ENCODE measurements around the gene FANCG. TPM values are rescaled to one million over a fixed set of nuclear protein-coding genes. Genes with fewer than 3 reads are reported as not detected.

FANCG gene
- total RNA-seq, 1 donor from 2014 or later, result 68.7 TPM

DNA sequence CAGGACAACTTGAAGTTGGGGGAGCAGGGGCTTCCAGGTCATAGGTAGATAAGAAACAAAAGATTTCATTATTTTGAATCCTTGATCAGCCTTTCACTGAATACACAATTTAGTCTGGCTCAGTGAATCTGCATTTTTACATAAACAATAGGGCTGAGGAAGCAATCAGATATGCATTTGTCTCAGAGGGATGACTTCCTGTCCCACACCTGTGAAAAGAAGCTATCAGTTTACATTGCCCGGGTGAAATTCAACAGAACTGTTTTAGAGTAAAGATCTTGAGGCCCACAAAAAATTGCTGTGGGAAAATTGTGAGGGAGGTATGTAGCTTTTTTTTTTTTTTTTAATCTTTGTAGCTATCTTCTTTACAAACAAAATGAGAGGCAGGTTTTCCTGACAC lies 51.9 kb downstream of the FANCG start:
- H3K27ac Mint-ChIP-seq, result no peak overlapping the region
- peaks cover 24% of the 10 kb centered on the region for H3K36me3 Mint-ChIP-seq (ENCODE audit: insufficient read depth)
- H3K27me3 Mint-ChIP-seq, result no peaks in the 10 kb centered on the region
- DNase-seq (ENCODE audit: low spot score, unreplicated experiment), result no peak
- peaks cover 3% of the 10 kb centered on the region for H3K9me3 Mint-ChIP-seq (ENCODE audit: low read depth)
- peaks cover 25% of the 10 kb centered on the region for H3K4me1 Mint-ChIP-seq (ENCODE audit: low read depth)
- H3K4me3 Mint-ChIP-seq (ENCODE audit: low read depth), result no peak overlapping the region
- TF ChIP-seq, protein P1, sequence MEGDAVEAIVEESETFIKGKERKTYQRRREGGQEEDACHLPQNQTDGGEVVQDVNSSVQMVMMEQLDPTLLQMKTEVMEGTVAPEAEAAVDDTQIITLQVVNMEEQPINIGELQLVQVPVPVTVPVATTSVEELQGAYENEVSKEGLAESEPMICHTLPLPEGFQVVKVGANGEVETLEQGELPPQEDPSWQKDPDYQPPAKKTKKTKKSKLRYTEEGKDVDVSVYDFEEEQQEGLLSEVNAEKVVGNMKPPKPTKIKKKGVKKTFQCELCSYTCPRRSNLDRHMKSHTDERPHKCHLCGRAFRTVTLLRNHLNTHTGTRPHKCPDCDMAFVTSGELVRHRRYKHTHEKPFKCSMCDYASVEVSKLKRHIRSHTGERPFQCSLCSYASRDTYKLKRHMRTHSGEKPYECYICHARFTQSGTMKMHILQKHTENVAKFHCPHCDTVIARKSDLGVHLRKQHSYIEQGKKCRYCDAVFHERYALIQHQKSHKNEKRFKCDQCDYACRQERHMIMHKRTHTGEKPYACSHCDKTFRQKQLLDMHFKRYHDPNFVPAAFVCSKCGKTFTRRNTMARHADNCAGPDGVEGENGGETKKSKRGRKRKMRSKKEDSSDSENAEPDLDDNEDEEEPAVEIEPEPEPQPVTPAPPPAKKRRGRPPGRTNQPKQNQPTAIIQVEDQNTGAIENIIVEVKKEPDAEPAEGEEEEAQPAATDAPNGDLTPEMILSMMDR (IDR thresholded peaks at IDR 0.05; ENCODE audit: unreplicated experiment), result no peak

DNA sequence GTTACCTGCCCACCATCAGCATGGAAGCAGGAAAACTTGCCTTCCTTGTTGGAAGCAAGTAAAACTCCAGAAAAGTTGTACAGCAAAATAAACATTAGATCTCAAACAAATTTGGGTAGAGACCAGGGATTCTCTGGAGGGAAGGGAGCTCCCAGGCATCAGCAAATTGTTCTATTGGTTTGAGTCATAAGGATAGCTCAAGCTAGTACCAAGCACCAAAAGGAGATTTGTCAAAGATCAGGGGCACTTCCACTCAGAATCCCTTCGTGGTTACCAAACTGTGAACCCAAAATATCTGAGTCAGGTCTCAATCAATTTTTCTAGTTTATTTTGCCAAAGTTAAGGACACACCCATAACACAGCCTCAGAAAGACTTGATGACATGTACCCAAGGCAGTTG lies 52.4 kb downstream of the FANCG start:
- Mint-ChIP-seq H3K27ac (peak overlapping the region; percentile 21), H3K36me3 (ENCODE audit: insufficient read depth) (peaks cover 28% of the 10 kb centered on the region), H3K9me3 (ENCODE audit: low read depth) (peaks cover 3% of the 10 kb centered on the region)

DNA sequence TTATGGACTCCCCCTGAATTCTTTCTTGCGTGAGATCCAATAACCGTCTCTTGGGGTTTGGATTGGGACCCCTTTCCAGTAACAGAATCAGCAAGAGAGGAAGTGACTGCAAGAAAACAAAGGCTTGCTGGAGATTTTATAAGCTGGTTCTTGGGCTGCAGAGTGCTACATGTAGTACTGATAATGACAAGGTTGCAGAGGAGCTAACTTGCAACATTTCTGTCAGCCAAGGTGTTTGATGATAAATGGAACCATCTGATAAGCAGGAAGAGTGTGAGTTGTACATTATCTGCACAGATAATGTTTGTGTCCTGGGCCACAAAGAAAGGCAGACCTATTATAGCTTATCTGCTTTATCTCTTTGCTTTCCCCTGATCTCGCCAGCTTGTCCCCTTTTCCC lies 53.1 kb downstream of the FANCG start:
- H3K9me3 Mint-ChIP-seq (ENCODE audit: low read depth), result peaks cover 3% of the 10 kb centered on the region
- no peak for DNase-seq (ENCODE audit: low spot score, unreplicated experiment)
- no peak overlapping the region for H3K4me3 Mint-ChIP-seq (ENCODE audit: low read depth)
- H3K27ac Mint-ChIP-seq, result no peak overlapping the region
- no peaks in the 10 kb centered on the region for H3K27me3 Mint-ChIP-seq
- peaks cover 35% of the 10 kb centered on the region for H3K36me3 Mint-ChIP-seq (ENCODE audit: insufficient read depth)
- TF ChIP-seq, protein P1 (IDR thresholded peaks at IDR 0.05; ENCODE audit: unreplicated experiment), result no peak
- H3K4me1 Mint-ChIP-seq (ENCODE audit: low read depth), result peaks cover 25% of the 10 kb centered on the region

More for the DNA sequence above, 52.4 kb downstream of the FANCG start:
- no peak for DNase-seq (ENCODE audit: low spot score, unreplicated experiment)
- no peaks in the 10 kb centered on the region for H3K27me3 Mint-ChIP-seq
- TF ChIP-seq, protein P1 (IDR thresholded peaks at IDR 0.05; ENCODE audit: unreplicated experiment), result no peak
- H3K4me3 Mint-ChIP-seq (ENCODE audit: low read depth), result no peak overlapping the region
- peaks cover 25% of the 10 kb centered on the region for H3K4me1 Mint-ChIP-seq (ENCODE audit: low read depth)

Other genes with a start within 250 kb of the FANCG start
- gene PHF24, start 121.7 kb downstream of the FANCG start, total RNA-seq, result 0.29 and 0.38 TPM in 2 replicates
- 12.4 and 15.4 TPM in 2 replicates for gene DNAJB5, start 90.2 kb downstream of the FANCG start, total RNA-seq
- gene VCP, start 7.3 kb downstream of the FANCG start, total RNA-seq, result 320 and 326 TPM in 2 replicates
- gene PIGO, start 16.6 kb upstream of the FANCG start, total RNA-seq, result 27.3 and 31.5 TPM in 2 replicates
- 120 and 121 TPM in 2 replicates for gene STOML2, start 23.2 kb upstream of the FANCG start, total RNA-seq
- 17.7 and 19.4 TPM in 2 replicates for gene ATOSB, start 35.9 kb upstream of the FANCG start, total RNA-seq
- 111 and 114 TPM in 2 replicates for gene UNC13B, start 82.1 kb upstream of the FANCG start, total RNA-seq

All from progenitor cell of endocrine pancreas (in vitro differentiated cells).